ENCODE data around the gene SERPINE2. TPM values are rescaled to one million over a fixed set of nuclear protein-coding genes. Genes with fewer than 3 reads are reported as not detected.

The SERPINE2 gene
- total RNA-seq, 1 experiment from 2014 or later = 3.8 TPM

GRCh38 chr2:224056889-224057288, 17.8 kb upstream of the SERPINE2 start:
- Mint-ChIP-seq H3K9me3 (ENCODE audit: unreplicated experiment) (peaks cover 6% of the 10 kb centered on the region), H3K4me1 (ENCODE audit: low read depth, unreplicated experiment) (no peaks in the 10 kb centered on the region), H3K4me3 (ENCODE audit: unreplicated experiment) (no peak overlapping the region), H3K27ac (ENCODE audit: unreplicated experiment) (no peak overlapping the region), H3K36me3 (ENCODE audit: insufficient read depth, unreplicated experiment) (no peaks in the 10 kb centered on the region), H3K27me3 (ENCODE audit: insufficient read depth, unreplicated experiment) (peaks cover 13% of the 10 kb centered on the region)
- ChIA-PET POLR2A (no interaction called here), CTCF (no interaction called here)
- 0 out of 2 replicates have a peak, but pooled peaks cover 3% of the 10 kb centered on the region for H3K9me3 ChIP-seq
- no peak for DNase-seq
- no peaks in the 10 kb centered on the region for H3K4me1 ChIP-seq
- no peak overlapping the region for H3K4me3 ChIP-seq (ENCODE audit: low read depth, low read length)
- H3K36me3 ChIP-seq (ENCODE audit: control insufficient read depth, insufficient read depth, low read length) = no peaks in the 10 kb centered on the region
- no peak for TF ChIP-seq CTCF (IDR thresholded peaks at IDR 0.05; ENCODE audit: insufficient read depth in 1 of 2, low read depth in 1 of 2, low read length in 1 of 2, severe bottlenecking in 1 of 2, unreplicated experiment in 1 of 2)
- H3K27me3 ChIP-seq (replicated peaks; ENCODE audit: control insufficient read depth, insufficient read depth, low read length) = no peaks in the 10 kb centered on the region
- BruUV-seq (replicated peaks) = no TSS peak
- intact Hi-C loops (cut with micrococcal nuclease; ENCODE audit: unreplicated experiment) = no loop called here

GRCh38 chr2:224055101-224055500, 16.0 kb upstream of the SERPINE2 start:
- TF ChIP-seq CTCF (IDR thresholded peaks at IDR 0.05; ENCODE audit: insufficient read depth in 1 of 2, low read depth in 1 of 2, low read length in 1 of 2, severe bottlenecking in 1 of 2, unreplicated experiment in 1 of 2) = no peak
- no peaks in the 10 kb centered on the region for H3K36me3 Mint-ChIP-seq (ENCODE audit: insufficient read depth, unreplicated experiment)
- DNase-seq = no peak
- no peak overlapping the region for H3K27ac Mint-ChIP-seq (ENCODE audit: unreplicated experiment)
- H3K9me3 Mint-ChIP-seq (ENCODE audit: unreplicated experiment) = peaks cover 6% of the 10 kb centered on the region
- H3K27me3 Mint-ChIP-seq (ENCODE audit: insufficient read depth, unreplicated experiment) = peaks cover 18% of the 10 kb centered on the region
- intact Hi-C loops (cut with micrococcal nuclease; ENCODE audit: unreplicated experiment) = no loop called here
- Histone ChIP-seq H3K9me3 (0 out of 2 replicates have a peak, but pooled peaks cover 3% of the 10 kb centered on the region), H3K4me1 (no peaks in the 10 kb centered on the region), H3K4me3 (ENCODE audit: low read depth, low read length) (no peak overlapping the region), H3K27me3 (replicated peaks; ENCODE audit: control insufficient read depth, insufficient read depth, low read length) (no peaks in the 10 kb centered on the region), H3K36me3 (ENCODE audit: control insufficient read depth, insufficient read depth, low read length) (no peaks in the 10 kb centered on the region)
- ChIA-PET CTCF (no interaction called here), POLR2A (no interaction called here)
- no TSS peak for BruUV-seq (replicated peaks)
- no peaks in the 10 kb centered on the region for H3K4me1 Mint-ChIP-seq (ENCODE audit: low read depth, unreplicated experiment)
- H3K4me3 Mint-ChIP-seq (ENCODE audit: unreplicated experiment) = no peak overlapping the region

GRCh38 chr2:224046752-224047151, 7.7 kb upstream of the SERPINE2 start:
- no peak overlapping the region for H3K4me3 ChIP-seq (ENCODE audit: low read depth, low read length)
- no peaks in the 10 kb centered on the region for H3K36me3 ChIP-seq (ENCODE audit: control insufficient read depth, insufficient read depth, low read length)
- H3K9me3 Mint-ChIP-seq (ENCODE audit: unreplicated experiment) = peaks cover 10% of the 10 kb centered on the region
- no peaks in the 10 kb centered on the region for H3K4me1 Mint-ChIP-seq (ENCODE audit: low read depth, unreplicated experiment)
- ChIA-PET CTCF (no interaction called here), POLR2A (no interaction called here)
- no TSS peak for BruUV-seq (replicated peaks)
- intact Hi-C loops (cut with micrococcal nuclease; ENCODE audit: unreplicated experiment) = no loop called here
- no peaks in the 10 kb centered on the region for H3K9me3 ChIP-seq
- no peak for DNase-seq
- H3K4me3 Mint-ChIP-seq (ENCODE audit: unreplicated experiment) = no peak overlapping the region
- H3K36me3 Mint-ChIP-seq (ENCODE audit: insufficient read depth, unreplicated experiment) = no peaks in the 10 kb centered on the region
- H3K27me3 Mint-ChIP-seq (ENCODE audit: insufficient read depth, unreplicated experiment) = peaks cover 46% of the 10 kb centered on the region
- H3K4me1 ChIP-seq = no peaks in the 10 kb centered on the region
- no peak for TF ChIP-seq CTCF (IDR thresholded peaks at IDR 0.05; ENCODE audit: insufficient read depth in 1 of 2, low read depth in 1 of 2, low read length in 1 of 2, severe bottlenecking in 1 of 2, unreplicated experiment in 1 of 2)
- H3K27me3 ChIP-seq (replicated peaks; ENCODE audit: control insufficient read depth, insufficient read depth, low read length) = peaks cover under 1% of the 10 kb centered on the region; the same call in 1 of the 2 replicates
- H3K27ac Mint-ChIP-seq (ENCODE audit: unreplicated experiment) = no peak overlapping the region
